SIG-M5 treated with dmso at 0.1 percent for 504 hours (cell line): Measurements from ENCODE around the gene ZC3H11A.
"Not testable (repeated sequence)": the region's sequence is repeated elsewhere in the genome, so short reads cannot be mapped to it uniquely, and the experiment has no call there.

Source experiments
- DNase-seq: peaks from one replicate; lab custom pipeline; 2025; ENCODE audit not compliant: unreplicated experiment; lab: John Stamatoyannopoulos, UW

Gene ZC3H11A

GRCh38 chr1:203795441-203796235 is at the start of gene ZC3H11A, which contains the start of gene ZBED6:
Gene ZC3H11A (plus strand): TSS chr1:203795623. CDS start chr1:203817071, 21,448 bp downstream.
Gene ZBED6 (plus strand): TSS chr1:203795623. CDS start chr1:203797523, 1,900 bp downstream.
- peak; percentile 99 for DNase-seq

DNA sequence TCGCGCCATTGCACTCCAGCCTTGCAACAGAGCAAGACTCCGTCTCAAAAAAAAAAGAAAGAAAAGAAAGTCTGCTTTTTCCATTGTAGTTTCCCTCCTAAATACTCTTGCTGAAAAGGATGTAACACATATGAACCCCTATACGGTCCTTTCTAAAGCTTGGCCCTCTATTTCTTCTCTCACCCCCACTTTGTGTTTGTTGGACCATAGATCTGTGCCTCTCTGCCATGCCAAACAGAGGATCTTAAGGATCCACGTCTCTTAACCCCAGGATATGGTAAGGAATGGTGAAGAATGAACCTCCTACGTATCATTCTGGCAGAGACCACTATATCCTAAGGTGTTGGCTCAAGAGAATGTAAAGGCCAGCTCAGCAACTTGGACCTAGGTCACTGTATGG is 49.1 kb upstream of the ZC3H11A start:
- no peak for DNase-seq

DNA sequence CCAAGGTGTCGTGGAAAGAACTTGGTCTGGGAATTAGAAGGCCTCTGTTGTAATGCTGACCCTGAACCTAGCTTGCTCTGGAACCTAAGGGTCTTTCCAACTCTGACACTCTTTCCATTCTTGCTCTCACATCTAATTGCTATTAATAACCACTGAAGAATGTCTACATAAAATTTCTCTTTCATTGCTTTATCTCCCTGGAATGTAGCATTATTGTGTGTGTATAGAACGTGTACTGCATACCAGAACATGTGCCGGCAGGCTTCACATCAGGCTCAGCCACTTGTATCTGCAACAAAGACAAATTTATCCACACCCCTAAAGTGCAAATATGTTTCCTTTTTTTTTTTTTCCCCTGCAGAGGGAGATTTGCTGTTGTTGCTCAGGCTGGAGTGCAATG is 44.4 kb upstream of the ZC3H11A start:
- no peak for DNase-seq

- not testable (repeated sequence) for DNase-seq
Measured at GRCh38 chr1:203751618-203752361, 43.6 kb upstream of the ZC3H11A start.

GRCh38 chr1:203754455-203754864 is 41.0 kb upstream of the ZC3H11A start:
- no peak for DNase-seq

DNA sequence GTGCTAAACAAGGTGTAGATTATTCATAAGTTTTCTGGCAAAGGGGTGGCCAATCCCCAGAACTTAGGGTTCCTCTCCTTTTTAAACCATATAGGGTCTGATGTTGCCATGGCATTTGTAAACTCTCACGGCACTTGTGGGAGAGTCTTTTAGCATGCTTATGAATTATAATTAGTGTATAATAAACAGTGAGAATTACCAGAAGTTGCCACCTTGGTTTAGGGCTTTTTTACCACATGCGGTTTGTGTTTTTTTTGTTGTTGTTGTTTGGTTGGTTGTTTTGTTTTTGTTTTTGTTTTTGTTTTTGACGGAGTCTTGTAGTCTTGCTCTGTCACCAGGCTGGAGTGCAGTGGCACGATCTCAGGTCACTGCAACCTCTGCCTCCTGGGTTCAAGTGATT is 39.4 kb upstream of the ZC3H11A start:
- no peak for DNase-seq

- not testable (repeated sequence) for DNase-seq
Measured at GRCh38 chr1:203758749-203759148, 36.7 kb upstream of the ZC3H11A start.

- no peak for DNase-seq
Measured at GRCh38 chr1:203760506-203760905, 34.9 kb upstream of the ZC3H11A start.

DNA sequence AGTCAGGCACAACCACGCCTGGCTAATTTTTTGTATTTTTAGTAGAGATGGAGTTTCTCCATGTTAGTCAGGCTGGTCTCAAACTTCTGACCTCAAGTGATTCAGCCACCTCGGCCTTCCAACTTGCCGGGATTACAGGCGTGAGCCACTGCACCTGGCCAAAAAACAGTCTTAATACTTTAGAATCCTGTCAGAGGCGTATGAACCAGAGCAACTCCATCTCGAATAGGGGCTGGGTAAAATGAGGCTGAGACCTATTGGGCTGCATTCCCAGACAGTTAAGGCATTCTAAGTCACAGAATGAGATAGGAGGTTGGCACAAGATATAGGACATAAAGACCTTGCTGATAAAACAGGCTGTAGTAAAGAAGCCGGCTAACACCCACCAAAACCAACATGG is 33.5 kb upstream of the ZC3H11A start:
- DNase-seq: not testable (repeated sequence)

DNA sequence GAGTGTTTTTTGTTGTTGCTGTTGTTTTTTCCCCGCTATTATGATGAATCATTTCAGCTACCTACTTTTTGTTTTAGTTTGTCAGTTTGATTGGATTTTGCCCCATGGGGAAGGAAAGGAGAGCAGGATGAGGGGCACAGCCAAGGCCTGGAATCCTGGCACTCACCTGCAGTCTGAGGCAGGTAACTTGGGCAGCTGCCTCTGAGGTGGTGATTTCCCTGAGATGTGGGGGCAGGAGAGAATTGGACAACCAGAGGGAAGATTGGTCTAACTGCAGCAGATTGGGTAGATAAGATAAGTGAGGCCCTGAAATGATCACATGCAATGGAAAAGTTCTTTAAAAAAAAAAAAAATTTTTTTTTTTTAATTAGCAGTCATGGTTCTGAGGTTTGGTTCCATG is 31.9 kb upstream of the ZC3H11A start:
- no peak for DNase-seq

DNA sequence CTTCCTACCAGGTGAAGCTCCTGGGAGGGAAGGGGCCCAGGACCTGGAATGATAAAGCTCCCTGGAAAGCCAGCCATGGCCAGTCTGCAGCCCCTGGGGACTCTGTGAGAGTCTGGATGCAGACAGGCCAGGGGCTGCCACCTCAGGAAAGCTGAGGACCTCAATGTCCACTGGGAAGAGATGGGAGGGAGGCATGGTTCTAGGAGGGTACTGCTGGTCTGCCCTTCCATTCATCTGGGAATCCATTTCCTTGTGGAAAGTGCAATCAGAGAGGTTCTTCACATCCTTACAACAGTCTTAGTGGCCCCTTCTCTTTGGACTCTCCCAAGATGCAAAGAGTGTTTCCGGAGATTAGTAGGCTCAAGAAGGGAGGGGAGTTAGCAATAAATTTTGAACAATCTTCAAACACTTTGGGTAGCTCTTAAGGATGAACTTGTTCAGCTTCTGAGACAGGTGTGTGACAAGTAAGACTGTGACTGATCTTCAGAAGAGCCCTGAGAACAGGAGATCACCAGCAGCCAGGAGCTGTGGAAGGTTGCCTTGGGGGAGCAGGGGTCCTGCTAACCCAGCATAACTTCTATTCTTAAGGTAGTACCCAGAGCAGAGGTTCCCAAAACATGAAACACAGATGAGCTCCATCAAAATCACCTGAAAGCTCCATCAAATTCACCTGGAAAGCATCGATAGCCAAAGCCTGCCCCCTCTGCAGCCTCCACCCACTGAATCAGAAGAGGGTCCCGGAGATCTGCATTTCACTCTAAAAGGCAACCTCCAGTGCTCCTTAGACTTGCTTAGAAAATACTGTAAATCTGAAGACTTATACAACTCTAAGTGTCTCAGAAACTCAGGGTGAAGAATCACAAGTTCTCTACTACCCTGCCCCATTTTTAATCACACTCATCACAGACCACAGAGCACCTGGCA is 31.1 kb upstream of the ZC3H11A start:
- no peak for DNase-seq

DNA sequence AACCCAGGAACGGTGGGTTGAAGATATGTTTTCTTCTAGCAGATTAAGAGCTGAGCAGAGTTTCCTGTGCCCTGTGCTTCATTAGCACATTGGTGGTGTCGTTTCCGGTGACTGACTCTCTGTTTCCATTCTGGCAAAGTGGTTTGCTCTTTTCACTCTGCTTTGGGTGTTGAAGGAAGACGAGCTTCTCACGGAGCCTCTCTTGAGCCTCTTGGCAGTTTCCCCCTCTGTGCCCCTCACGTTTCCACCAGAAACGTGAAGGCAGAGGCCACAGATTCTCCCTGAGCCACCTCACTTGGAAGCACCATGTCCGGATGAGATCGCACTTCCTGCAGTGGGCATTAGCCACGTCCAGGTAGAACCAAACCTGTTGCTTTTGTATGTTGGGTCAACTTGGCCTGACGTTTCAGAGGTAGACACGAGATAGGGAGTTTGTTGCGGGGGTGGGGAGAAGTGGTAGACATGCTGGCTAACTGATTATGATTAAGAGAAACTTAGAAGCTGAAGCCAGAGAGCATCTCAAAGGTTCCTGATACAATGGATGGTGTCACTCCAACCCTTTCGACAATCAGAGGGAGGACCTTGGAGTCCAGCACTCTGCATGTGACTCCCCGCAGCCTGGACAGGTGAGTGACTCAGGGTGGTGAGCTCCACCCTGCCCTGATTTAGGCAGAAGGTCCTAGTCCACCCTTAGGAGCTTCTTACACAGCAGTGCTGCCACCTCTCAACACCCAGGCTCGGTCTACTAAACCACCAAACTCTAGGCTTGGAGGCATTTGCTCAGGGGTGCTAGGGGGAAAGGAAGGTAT is 30.2 kb upstream of the ZC3H11A start, which contains the start of gene LAX1:
TSS of gene LAX1 (plus strand) at position 155 of the 809 bp plus-strand sequence. CDS start at position 538, 383 bp downstream.
- no peak for DNase-seq

DNA sequence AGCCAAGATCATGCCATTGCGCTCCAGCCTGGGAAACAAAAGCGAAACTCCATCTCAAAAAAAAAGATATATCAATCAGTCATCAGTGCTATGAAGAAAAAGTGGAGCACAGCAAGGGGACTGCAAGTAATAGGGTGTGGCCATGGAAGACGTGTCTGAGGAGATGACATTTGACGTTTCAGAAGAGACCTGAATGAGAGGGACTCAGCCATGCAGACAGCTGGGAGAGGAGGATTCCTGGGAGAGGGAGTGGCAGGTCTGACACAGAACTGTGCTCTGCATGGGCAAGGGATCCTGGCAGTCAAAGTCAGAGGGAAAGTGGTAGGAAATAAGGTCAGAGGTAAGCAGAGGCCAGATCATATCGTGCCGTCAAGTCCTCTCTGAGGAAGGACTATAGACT is 27.2 kb upstream of the ZC3H11A start:
- DNase-seq: no peak

DNA sequence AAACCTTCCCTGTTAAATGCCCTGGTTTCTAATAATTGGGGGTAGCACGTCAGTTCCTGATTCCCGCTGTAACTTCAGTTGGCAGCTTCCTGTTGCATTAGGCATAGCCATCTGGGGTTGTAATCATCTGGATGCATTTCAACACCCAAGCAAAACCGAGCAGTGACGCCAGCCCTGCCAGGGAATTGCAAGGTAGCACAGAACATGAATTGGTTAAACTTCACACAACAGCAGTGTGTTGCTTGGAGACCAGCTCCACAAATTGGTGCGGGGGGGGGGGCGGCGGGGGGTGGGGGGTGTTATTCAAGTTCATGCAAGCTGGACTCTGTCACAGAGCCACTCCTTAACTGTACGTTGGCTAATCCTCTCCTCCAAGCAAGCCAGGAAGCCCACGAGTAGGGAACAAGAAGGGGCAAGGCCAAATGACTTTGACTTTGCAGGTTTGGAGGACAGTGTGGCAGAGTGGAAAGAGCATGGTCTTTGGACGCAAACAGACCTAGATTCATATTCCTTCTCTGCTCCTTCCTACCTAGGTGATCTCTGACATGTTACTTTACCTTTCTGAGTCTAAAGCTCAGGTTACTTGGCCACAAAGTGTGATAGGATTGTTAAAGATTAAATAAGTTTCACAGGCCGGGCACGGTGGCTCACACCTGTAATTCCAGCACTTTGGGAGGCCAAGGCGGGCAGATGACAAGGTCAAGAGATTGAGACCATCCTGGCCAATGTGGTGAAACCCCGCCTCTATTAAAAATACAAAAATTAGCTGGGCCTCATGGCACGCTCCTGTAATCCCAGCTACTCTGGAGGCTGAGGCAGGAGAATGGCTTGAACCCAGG is 25.7 kb upstream of the ZC3H11A start:
- DNase-seq: peak; percentile 97

GRCh38 chr1:203771901-203772301 is 23.5 kb upstream of the ZC3H11A start:
- no peak for DNase-seq

- no peak for DNase-seq
Measured at GRCh38 chr1:203772836-203773235, 22.6 kb upstream of the ZC3H11A start.

DNA sequence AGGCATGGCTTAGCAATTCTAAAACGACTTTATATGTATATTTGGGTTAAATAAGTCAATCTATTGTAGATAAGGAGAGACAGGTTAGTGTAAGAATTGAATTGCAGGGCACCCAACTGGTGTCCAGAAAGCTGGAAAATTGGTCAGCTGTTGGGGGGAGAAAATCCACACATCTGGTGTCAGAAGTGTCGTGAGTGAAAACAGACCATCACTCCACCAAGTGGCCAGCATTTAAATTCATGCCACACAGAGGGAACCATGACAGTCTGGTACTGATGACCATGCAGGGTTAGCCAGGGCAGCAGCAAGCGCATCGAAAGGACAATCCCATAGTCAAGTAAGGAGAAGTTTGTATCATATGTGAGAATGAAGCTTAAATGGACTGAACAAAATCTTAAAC is 18.8 kb upstream of the ZC3H11A start:
- no peak for DNase-seq

GRCh38 chr1:203777596-203777995 is 17.8 kb upstream of the ZC3H11A start:
- no peak for DNase-seq

DNA sequence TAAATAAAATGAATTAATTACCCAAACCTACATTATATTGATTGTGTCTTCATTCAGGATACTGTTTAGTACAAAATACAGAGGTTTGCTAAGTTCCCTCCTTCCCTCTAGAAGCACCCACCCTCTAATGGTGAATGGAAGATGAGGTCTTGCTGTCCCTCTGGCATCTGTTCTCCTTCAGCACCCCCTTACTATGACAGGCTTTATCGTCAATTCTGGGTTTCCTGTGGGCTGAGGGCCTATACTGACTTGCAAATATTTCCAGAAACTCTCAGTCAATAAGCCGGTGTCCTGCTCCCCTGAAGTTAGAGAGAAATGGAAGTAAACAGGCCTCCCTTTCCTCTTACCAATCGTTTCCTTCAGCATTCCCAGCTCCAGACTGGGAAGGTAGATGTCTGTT is 17.3 kb upstream of the ZC3H11A start:
- DNase-seq: no peak
